Measurements from ENCODE around the gene TMEM132D. TPM values are rescaled to one million over a fixed set of nuclear protein-coding genes. Genes with fewer than 3 reads are reported as not detected.

The TMEM132D gene
- total and polyA plus RNA-seq, 7 donors: 0.01 TPM; not detected in 6

- no peak for TF ChIP-seq CTCF (IDR thresholded peaks at IDR 0.05)
- no peak overlapping the region for H3K4me3 ChIP-seq
- peaks cover 0 to 5% (median 0%) of the 10 kb centered on the region in 3 donors for H3K27me3 ChIP-seq (ENCODE audit: insufficient read depth in 3 of 3, low read length in 2 of 3)
- DNase-seq: no peak
- intact Hi-C loops (cut with DNase I): no loop called here
- no peaks in the 10 kb centered on the region for H3K4me1 ChIP-seq
- H3K36me3 ChIP-seq (ENCODE audit: insufficient read depth in 1 of 2, low read depth in 1 of 2): no peaks in the 10 kb centered on the region
- H3K27ac ChIP-seq: no peak overlapping the region
- H3K9me3 ChIP-seq: no peaks in the 10 kb centered on the region
- WGBS, 3 donors: 69 to 79% (median 73%) methylated on average over 5 of the region's 5 CpGs
- no peak for ATAC-seq
These were observed 81.9 kb downstream of the TMEM132D start for GRCh38 chr12:129821964-129822363.

GRCh38 chr12:129819391-129819790 is 84.4 kb downstream of the TMEM132D start:
- H3K36me3 ChIP-seq (ENCODE audit: insufficient read depth in 1 of 2, low read depth in 1 of 2): no peaks in the 10 kb centered on the region
- no peaks in the 10 kb centered on the region for H3K4me1 ChIP-seq
- no peak overlapping the region for H3K27ac ChIP-seq
- 66 to 72% (median 71%) methylated on average over 12 of the region's 12 CpGs for WGBS, 3 donors
- no peaks in the 10 kb centered on the region for H3K27me3 ChIP-seq (ENCODE audit: insufficient read depth in 3 of 3, low read length in 2 of 3)
- DNase-seq (no peak), ATAC-seq (no peak)
- TF ChIP-seq CTCF (IDR thresholded peaks at IDR 0.05): no peak
- H3K4me3 ChIP-seq: no peak overlapping the region
- H3K9me3 ChIP-seq: no peaks in the 10 kb centered on the region
- intact Hi-C loops (cut with DNase I): no loop called here

- Histone ChIP-seq H3K9me3 (no peaks in the 10 kb centered on the region), H3K36me3 (ENCODE audit: insufficient read depth in 1 of 2, low read depth in 1 of 2) (no peaks in the 10 kb centered on the region), H3K4me1 (no peaks in the 10 kb centered on the region), H3K27ac (no peak overlapping the region), H3K27me3 (ENCODE audit: insufficient read depth in 3 of 3, low read length in 2 of 3) (no peaks in the 10 kb centered on the region), H3K4me3 (no peak overlapping the region)
- intact Hi-C loops (cut with DNase I): no loop called here
- no peak for DNase-seq
- ATAC-seq: no peak
- WGBS, 3 donors: 55 to 58% (median 57%) methylated on average over 8 of the region's 8 CpGs
- TF ChIP-seq CTCF (IDR thresholded peaks at IDR 0.05): no peak
These were observed 88.0 kb downstream of the TMEM132D start for GRCh38 chr12:129815846-129816245.

GRCh38 chr12:129811963-129812362 is 91.9 kb downstream of the TMEM132D start:
- WGBS, 3 donors: 64 to 66% (median 65%) methylated on average over 7 of the region's 7 CpGs
- no peak overlapping the region for H3K4me3 ChIP-seq
- intact Hi-C loops (cut with DNase I): no loop called here
- no peaks in the 10 kb centered on the region for H3K9me3 ChIP-seq
- no peak for TF ChIP-seq CTCF (IDR thresholded peaks at IDR 0.05)
- ATAC-seq: no peak
- H3K4me1 ChIP-seq: no peaks in the 10 kb centered on the region
- H3K36me3 ChIP-seq (ENCODE audit: insufficient read depth in 1 of 2, low read depth in 1 of 2): no peaks in the 10 kb centered on the region
- H3K27me3 ChIP-seq (ENCODE audit: insufficient read depth in 3 of 3, low read length in 2 of 3): no peaks in the 10 kb centered on the region
- no peak for DNase-seq
- no peak overlapping the region for H3K27ac ChIP-seq

GRCh38 chr12:129807136-129807535 is 96.7 kb downstream of the TMEM132D start:
- intact Hi-C loops (cut with DNase I): no loop called here
- Histone ChIP-seq H3K9me3 (no peaks in the 10 kb centered on the region), H3K4me3 (no peak overlapping the region), H3K36me3 (ENCODE audit: insufficient read depth in 1 of 2, low read depth in 1 of 2) (no peaks in the 10 kb centered on the region), H3K27ac (no peak overlapping the region), H3K27me3 (ENCODE audit: insufficient read depth in 3 of 3, low read length in 2 of 3) (no peaks in the 10 kb centered on the region), H3K4me1 (no peaks in the 10 kb centered on the region)
- WGBS, 3 donors: 80 to 84% (median 83%) methylated on average over 11 of the region's 11 CpGs
- TF ChIP-seq CTCF (IDR thresholded peaks at IDR 0.05): no peak
- ATAC-seq (no peak), DNase-seq (no peak)

All from psoas muscle (tissue), 8 donors.